Transverse colon (tissue), 4 donors: ENCODE measurements around the gene CARMIL3. TPM values are rescaled to one million over a fixed set of nuclear protein-coding genes. Genes with fewer than 3 reads are reported as not detected.

Experiments used
- DNase-seq: peaks from one replicate; pipeline ENCODE4 v3.0.0-alpha.2; 2019
- H3K27ac ChIP-seq, 4 donors: fragments of 200-600 bp; sonication (generic); 2 replicates each; pipeline ENCODE4 v1.5.1; 2016 to 2018; ENCODE audit warnings: inconsistent platforms in 4 of 4
- H3K27me3 ChIP-seq: fragments of 200-600 bp; sonication (generic); 2 replicates; pipeline ENCODE4 v1.5.1; 2017; ENCODE audit warnings: inconsistent platforms
- H3K36me3 ChIP-seq, 4 donors: fragments of 200-600 bp; sonication (generic); 2 replicates each; pipeline ENCODE4 v1.5.1; 2017 to 2019; ENCODE audit warnings: inconsistent platforms in 4 of 4
- H3K4me1 ChIP-seq, 4 donors: fragments of 200-600 bp; sonication (generic); 2 replicates each; pipeline ENCODE4 v1.5.1; 2017 to 2020; ENCODE audit warnings: inconsistent platforms in 4 of 4
- H3K4me3 ChIP-seq, 4 donors: fragments of 200-600 bp; sonication (generic); 1 replicate in 1 of 4; 2 replicates in 3 of 4; pipeline versions ENCODE4 v1.5.1 to v1.6.1; 2017 to 2019; ENCODE audit warnings: inconsistent platforms in 4 of 4
- H3K9me3 ChIP-seq, 2 donors: fragments of 200-600 bp; sonication (generic); 2 replicates each; pipeline ENCODE4 v1.5.1; 2017 to 2019; ENCODE audit warnings: inconsistent platforms in 2 of 2
- EP300 ChIP-seq: sonication (generic); formaldehyde crosslinking; IDR thresholded peaks from one replicate; pipeline ENCODE4 v1.6.1; 2017; ENCODE audit warnings: antibody characterized with exemption, low read depth
- POLR2A ChIP-seq: fragments of 450-650 bp; IDR thresholded peaks from one replicate; pipeline ENCODE4 v1.6.1; 2016; ENCODE audit warnings: antibody characterized with exemption, mild to moderate bottlenecking, moderate library complexity
- POLR2AphosphoS5 ChIP-seq, 3 donors: sonication (generic); formaldehyde crosslinking; IDR thresholded peaks; one replicate each; pipeline ENCODE4 v1.6.1; 2016; ENCODE audit warnings: antibody characterized with exemption in 3 of 3
- WGBS, 2 donors: methylation state at CpG; one replicate each; pipeline ENCODE4 v1.1.5; 2018; ENCODE audit warnings: low coverage in 1 of 2; 5-methylcytosine and 5-hydroxymethylcytosine counted together
- in situ Hi-C, 4 donors: fragments of 200-750 bp; cut with MboI; loops; one replicate each; pipeline versions ENCODE4 v1.15.0 to v1.15.1; 2017; ENCODE audit warnings: low sequenced_read_pairs in 3 of 4, low pct_ligation_motif_present in 1 of 4, low pct_unique_long_range_greater_than_20kb in 1 of 4
- intact Hi-C: fragments of 100-400 bp; cut with DNase I; formaldehyde crosslinking; loops from one replicate; pipeline ENCODE4 v1.15.1; 2023; ENCODE audit warnings: low total_unique reads
- total RNA-seq, 4 donors: library from RNA; depleted of rRNA; stranded (reverse); fragments of >200 nt; gene quantifications; one replicate each; pipeline ENCODE4 v1.1.0, GENCODE V29; 2016
- TF ChIP-seq, protein P1 (sequence below), 5 experiments: fragments of 200-600 bp in 3 of 5; fragments of 450-650 bp in 2 of 5; sonication (generic) in 3 of 5; IDR thresholded peaks; 1 replicate in 2 of 5; 2 replicates in 3 of 5; pipeline ENCODE4 v1.5.1; 2016 to 2017; ENCODE audit warnings: antibody characterized with exemption in 5 of 5, inconsistent platforms in 3 of 5, mild to moderate bottlenecking in 2 of 5, moderate library complexity in 1 of 5

Gene CARMIL3
- total RNA-seq, 4 donors from 2014 or later, result 0.20 to 4.1 (median 3.0) TPM

DNA sequence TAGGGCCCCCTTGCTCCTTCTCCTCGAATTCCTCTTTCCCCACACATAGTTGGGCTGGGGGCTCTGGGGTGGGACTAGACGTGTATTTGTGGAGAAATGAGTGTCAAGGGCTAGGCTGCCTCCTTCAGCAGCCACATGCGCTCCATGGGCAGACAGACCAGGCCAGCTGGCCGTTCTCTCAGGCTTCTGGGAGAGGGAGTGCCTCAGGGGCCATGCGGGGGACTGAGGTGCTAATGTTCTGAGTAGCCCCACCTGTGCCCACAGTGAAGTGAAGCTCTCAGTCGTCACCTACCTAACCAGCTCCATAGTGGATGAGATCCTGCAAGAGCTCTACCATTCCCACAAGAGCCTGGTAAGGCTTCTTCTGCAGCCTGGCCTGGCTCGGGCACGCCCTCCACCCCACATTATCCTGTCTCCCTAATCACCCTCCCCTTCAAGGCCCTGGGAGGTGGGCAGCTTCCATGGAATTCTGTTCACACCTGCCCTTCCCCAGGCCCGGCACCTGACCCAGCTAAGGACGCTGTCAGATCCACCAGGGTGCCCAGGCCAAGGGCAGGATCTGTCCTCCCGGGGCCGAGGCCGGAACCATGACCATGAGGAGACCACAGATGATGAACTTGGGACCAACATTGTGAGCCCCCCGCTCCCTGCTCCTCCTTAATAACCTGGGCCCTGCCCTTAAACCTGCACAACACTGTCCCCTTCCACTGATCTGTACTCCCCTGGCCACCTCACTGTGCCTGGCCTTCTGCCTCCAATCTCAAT lies 10.6 kb downstream of the CARMIL3 start:
- intact Hi-C loops, result loop anchor here (5.0 kb wide), 1 partner anchor 45 kb away; no protein-coding TSS in a partner anchor
- WGBS, 2 donors, result 83% methylated on average over 14 of the region's 14 CpGs; no CpG with 5 or more reads in 1 of the 2 donors
- H3K4me3 ChIP-seq, result no peak overlapping the region
- in situ Hi-C loops, result no loop called here
- H3K9me3 ChIP-seq, result no peaks in the 10 kb centered on the region
- TF ChIP-seq POLR2A, result no peak
- TF ChIP-seq EP300, result no peak
- no peak for TF ChIP-seq POLR2AphosphoS5 (IDR thresholded peaks at IDR 0.05)
- TF ChIP-seq, protein P1, sequence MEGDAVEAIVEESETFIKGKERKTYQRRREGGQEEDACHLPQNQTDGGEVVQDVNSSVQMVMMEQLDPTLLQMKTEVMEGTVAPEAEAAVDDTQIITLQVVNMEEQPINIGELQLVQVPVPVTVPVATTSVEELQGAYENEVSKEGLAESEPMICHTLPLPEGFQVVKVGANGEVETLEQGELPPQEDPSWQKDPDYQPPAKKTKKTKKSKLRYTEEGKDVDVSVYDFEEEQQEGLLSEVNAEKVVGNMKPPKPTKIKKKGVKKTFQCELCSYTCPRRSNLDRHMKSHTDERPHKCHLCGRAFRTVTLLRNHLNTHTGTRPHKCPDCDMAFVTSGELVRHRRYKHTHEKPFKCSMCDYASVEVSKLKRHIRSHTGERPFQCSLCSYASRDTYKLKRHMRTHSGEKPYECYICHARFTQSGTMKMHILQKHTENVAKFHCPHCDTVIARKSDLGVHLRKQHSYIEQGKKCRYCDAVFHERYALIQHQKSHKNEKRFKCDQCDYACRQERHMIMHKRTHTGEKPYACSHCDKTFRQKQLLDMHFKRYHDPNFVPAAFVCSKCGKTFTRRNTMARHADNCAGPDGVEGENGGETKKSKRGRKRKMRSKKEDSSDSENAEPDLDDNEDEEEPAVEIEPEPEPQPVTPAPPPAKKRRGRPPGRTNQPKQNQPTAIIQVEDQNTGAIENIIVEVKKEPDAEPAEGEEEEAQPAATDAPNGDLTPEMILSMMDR (IDR thresholded peaks at IDR 0.05), result no peak
- DNase-seq, result no peak
- no peaks in the 10 kb centered on the region for H3K36me3 ChIP-seq
- H3K4me1 ChIP-seq, result peaks cover 5 to 34% (median 17%) of the 10 kb centered on the region in 4 donors
- H3K27ac ChIP-seq, result no peak overlapping the region
- no peaks in the 10 kb centered on the region for H3K27me3 ChIP-seq

DNA sequence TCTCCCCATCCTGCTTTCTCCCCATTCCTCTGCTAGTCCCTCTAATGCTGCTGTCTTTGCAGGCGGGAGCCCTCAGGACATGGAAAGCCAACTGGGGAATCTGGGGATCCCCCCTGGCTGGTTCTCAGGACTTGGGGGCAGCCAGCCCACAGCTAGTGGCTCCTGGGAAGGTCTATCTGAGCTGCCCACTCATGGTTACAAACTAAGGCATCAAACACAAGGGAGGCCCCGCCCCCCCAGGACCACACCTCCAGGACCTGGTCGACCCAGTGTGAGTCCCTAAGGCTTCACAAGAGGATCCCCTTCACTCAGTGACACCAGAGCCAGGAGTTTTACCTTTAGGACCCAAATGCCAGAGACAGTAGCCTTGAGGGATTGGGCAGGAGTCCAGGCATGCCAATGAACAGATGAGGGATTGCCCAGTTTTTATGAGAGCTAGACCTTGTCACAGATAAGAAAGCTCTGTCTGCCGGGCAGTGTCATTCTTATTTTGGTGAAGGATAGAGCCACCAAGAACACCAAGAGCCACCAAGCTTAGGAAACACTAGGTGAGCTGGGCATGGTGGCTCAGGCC lies 11.5 kb downstream of the CARMIL3 start:
- TF ChIP-seq EP300, result no peak
- TF ChIP-seq, protein P1 (IDR thresholded peaks at IDR 0.05), result no peak
- Histone ChIP-seq H3K27me3 (no peaks in the 10 kb centered on the region), H3K36me3 (no peaks in the 10 kb centered on the region), H3K4me3 (no peak overlapping the region), H3K4me1 (peaks cover 6 to 39% (median 20%) of the 10 kb centered on the region in 4 donors), H3K9me3 (no peaks in the 10 kb centered on the region), H3K27ac (no peak overlapping the region)
- in situ Hi-C loops (no loop called here), intact Hi-C loops (loop anchor here (5.0 kb wide), 1 partner anchor 44 kb away; no protein-coding TSS in a partner anchor)
- peak; percentile 49 for DNase-seq
- WGBS, 2 donors, result 78% methylated on average over 4 of the region's 4 CpGs; no CpG with 5 or more reads in 1 of the 2 donors

DNA sequence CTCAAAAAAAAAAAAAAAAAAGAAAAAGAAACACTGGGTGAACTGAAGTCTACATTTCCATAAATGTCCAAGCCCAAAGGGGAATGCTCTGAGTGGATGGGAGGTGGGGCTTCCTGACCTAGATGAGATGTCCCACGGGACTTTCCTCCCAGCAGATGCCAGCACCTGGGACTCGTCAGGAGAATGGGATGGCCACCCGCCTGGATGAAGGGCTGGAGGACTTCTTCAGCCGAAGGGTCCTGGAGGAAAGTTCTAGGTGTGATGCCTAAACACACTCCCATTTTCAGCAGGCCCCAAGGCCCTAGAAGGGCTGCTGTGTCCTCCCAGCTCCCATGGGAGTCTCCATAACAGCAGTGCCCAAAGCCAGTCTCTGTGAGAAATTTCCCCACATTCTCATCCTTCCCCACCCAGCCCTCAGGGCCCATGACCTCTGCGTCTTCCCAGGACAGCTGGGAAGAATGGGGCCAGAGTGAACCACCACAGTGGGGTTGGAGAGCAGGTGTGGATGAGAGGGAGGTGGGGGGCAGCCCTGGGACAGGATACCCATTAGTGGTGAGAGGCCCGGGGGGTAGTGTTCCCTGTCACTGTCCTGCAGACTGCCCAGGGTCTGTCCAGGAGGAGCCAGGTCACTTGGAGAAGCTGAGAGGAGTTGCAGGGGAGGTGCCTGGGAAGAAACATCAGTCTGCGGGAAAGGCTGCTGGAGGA lies 12.4 kb downstream of the CARMIL3 start:
- in situ Hi-C loops (no loop called here), intact Hi-C loops (loop anchor here (5.0 kb wide), 1 partner anchor 43 kb away; no protein-coding TSS in a partner anchor)
- H3K4me3 ChIP-seq, result no peak overlapping the region
- no peak for DNase-seq
- TF ChIP-seq, protein P1 (IDR thresholded peaks at IDR 0.05), result no peak
- TF ChIP-seq POLR2A, result no peak
- no peaks in the 10 kb centered on the region for H3K27me3 ChIP-seq
- H3K27ac ChIP-seq, result no peak overlapping the region
- H3K4me1 ChIP-seq, result peaks cover 6 to 37% (median 20%) of the 10 kb centered on the region in 4 donors
- 80 to 85% methylated on average over 4 to 7 of the region's 7 CpGs for WGBS, 2 donors
- H3K9me3 ChIP-seq, result no peaks in the 10 kb centered on the region
- no peaks in the 10 kb centered on the region for H3K36me3 ChIP-seq

DNA sequence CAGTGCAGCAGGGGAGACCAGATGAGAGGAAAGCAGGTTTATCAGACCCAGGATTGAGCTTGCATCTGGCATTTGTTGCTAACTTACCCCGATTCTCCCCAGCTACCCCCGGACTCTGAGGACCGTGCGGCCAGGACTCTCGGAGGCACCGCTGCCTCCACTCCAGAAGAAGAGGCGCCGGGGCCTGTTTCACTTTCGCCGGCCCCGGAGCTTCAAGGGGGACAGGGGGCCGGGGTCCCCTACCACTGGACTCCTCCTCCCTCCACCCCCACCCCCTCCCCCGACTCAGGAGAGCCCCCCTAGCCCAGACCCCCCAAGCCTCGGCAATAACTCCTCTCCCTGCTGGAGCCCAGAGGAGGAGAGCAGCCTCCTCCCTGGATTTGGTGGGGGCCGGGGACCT lies 13.0 kb downstream of the CARMIL3 start:
- H3K36me3 ChIP-seq, result no peaks in the 10 kb centered on the region
- intact Hi-C loops (loop anchor here (5.0 kb wide), 1 partner anchor 42 kb away; no protein-coding TSS in a partner anchor), in situ Hi-C loops (no loop called here)
- H3K27ac ChIP-seq, result no peak overlapping the region
- no peak for DNase-seq
- no peaks in the 10 kb centered on the region for H3K9me3 ChIP-seq
- TF ChIP-seq EP300 (no peak), POLR2AphosphoS5 (IDR thresholded peaks at IDR 0.05) (no peak), POLR2A (no peak)
- TF ChIP-seq, protein P1 (IDR thresholded peaks at IDR 0.05), result no peak
- H3K4me1 ChIP-seq, result peaks cover 6 to 37% (median 20%) of the 10 kb centered on the region in 4 donors
- no peaks in the 10 kb centered on the region for H3K27me3 ChIP-seq
- 91% methylated on average over 14 of the region's 15 CpGs; no CpG with 5 or more reads in 1 of the 2 donors for WGBS, 2 donors
- H3K4me3 ChIP-seq, result no peak overlapping the region
